Naive thymus-derived CD4-positive, alpha-beta T cell (primary cell): ENCODE data around the gene SYT1. TPM values are rescaled to one million over a fixed set of nuclear protein-coding genes. Genes with fewer than 3 reads are reported as not detected.
"Not testable (repeated sequence)": the region's sequence is repeated elsewhere in the genome, so short reads cannot be mapped to it uniquely, and the experiment has no call there.

ENCODE experiments used
- ATAC-seq: fragments of 150-1000 bp; cut with Tn5 transposase; 2 replicates; pipeline ENCODE4 v1.10.0; 2021; ENCODE audit warnings: mild to moderate bottlenecking, moderate library complexity
- CTCF ChIA-PET: fragments of 350-600 bp; sonication (Branson Sonifier 250); formaldehyde crosslinking; loops from one replicate; lab custom pipeline; 2021; ENCODE audit warnings: antibody characterized with exemption; lab: Charles Lee
- POLR2A ChIA-PET: fragments of 350-600 bp; sonication (Branson Sonifier 250); formaldehyde crosslinking; loops from one replicate; lab custom pipeline; 2021; ENCODE audit warnings: antibody characterized with exemption, inconsistent platforms; lab: Charles Lee
- DNase-seq, 9 donors: peaks; one replicate each; pipeline versions ENCODE4 v3.0.0 to v3.0.0-alpha.2; 2020 to 2022; ENCODE audit warnings: mixed read lengths in 1 of 9
- H3K27ac ChIP-seq: one replicate; pipeline ENCODE4 v1.7.0; 2013; ENCODE audit warnings: mild to moderate bottlenecking, low read depth, low read length, moderate library complexity
- H3K27me3 ChIP-seq, 2 donors: one replicate each; pipeline ENCODE4 v1.7.0; 2013; ENCODE audit warnings: low read length in 2 of 2, mild to moderate bottlenecking in 2 of 2, moderate library complexity in 2 of 2; ENCODE audit not compliant: control insufficient read depth in 2 of 2, insufficient read depth in 2 of 2
- H3K36me3 ChIP-seq, 3 experiments: 1 replicate in 2 of 3; 2 replicates in 1 of 3; pipeline ENCODE4 v1.7.0; 2013; ENCODE audit warnings: low read length in 3 of 3, mild to moderate bottlenecking in 3 of 3, moderate library complexity in 1 of 3; ENCODE audit not compliant: insufficient read depth in 3 of 3, control insufficient read depth in 2 of 3
- H3K4me1 ChIP-seq, 2 donors: one replicate each; pipeline ENCODE4 v1.7.0; 2013; ENCODE audit warnings: low read length in 2 of 2, mild to moderate bottlenecking in 2 of 2, moderate library complexity in 1 of 2; ENCODE audit not compliant: control insufficient read depth in 2 of 2, insufficient read depth in 2 of 2
- H3K4me3 ChIP-seq: 2 replicates; pipeline ENCODE4 v1.7.0; 2013; ENCODE audit warnings: mild to moderate bottlenecking, low read length
- H3K9me3 ChIP-seq, 3 experiments: 1 replicate in 2 of 3; 2 replicates in 1 of 3; pipeline ENCODE4 v1.7.0; 2013; ENCODE audit warnings: low read length in 3 of 3; ENCODE audit not compliant: control insufficient read depth in 2 of 3
- H3K27ac Mint-ChIP-seq, 9 donors: one replicate each; pipeline ENCODE4 v1.8.0; 2020 to 2022; ENCODE audit warnings: mixed read lengths in 9 of 9, mild to moderate bottlenecking in 8 of 9, moderate library complexity in 5 of 9, inconsistent platforms in 2 of 9
- H3K27me3 Mint-ChIP-seq, 5 donors: one replicate each; pipeline ENCODE4 v1.8.0; 2021 to 2022; ENCODE audit warnings: mixed read lengths in 5 of 5, mild to moderate bottlenecking in 1 of 5
- H3K36me3 Mint-ChIP-seq, 5 donors: one replicate each; pipeline ENCODE4 v1.8.0; 2020 to 2022; ENCODE audit warnings: mixed read lengths in 5 of 5, mild to moderate bottlenecking in 3 of 5, inconsistent platforms in 1 of 5
- H3K4me1 Mint-ChIP-seq, 7 donors: one replicate each; pipeline ENCODE4 v1.8.0; 2020 to 2022; ENCODE audit warnings: mixed read lengths in 7 of 7, mild to moderate bottlenecking in 3 of 7, inconsistent platforms in 1 of 7
- H3K4me3 Mint-ChIP-seq, 10 donors: one replicate each; pipeline ENCODE4 v1.8.0; 2020 to 2022; ENCODE audit warnings: mild to moderate bottlenecking in 10 of 10, mixed read lengths in 10 of 10, moderate library complexity in 6 of 10, inconsistent platforms in 2 of 10
- H3K9me3 Mint-ChIP-seq, 11 donors: one replicate each; pipeline ENCODE4 v1.8.0; 2020 to 2022; ENCODE audit warnings: mixed read lengths in 11 of 11, mild to moderate bottlenecking in 4 of 11, inconsistent platforms in 1 of 11, moderate library complexity in 1 of 11
- intact Hi-C, 2 donors: fragments of 100-400 bp; cut with micrococcal nuclease; formaldehyde crosslinking; loops; one replicate each; pipeline ENCODE4 v1.15.1; 2023
- polyA plus RNA-seq, 2 donors: library from polyadenylated mRNA; unstranded; fragments of 300-500 nt; fragmentation: Illumina TruSeq; gene quantifications; one replicate each; pipeline ENCODE4 v1.2.3, GENCODE V29; 2021
- total RNA-seq, 6 experiments: library from RNA in 5 of 6; stranded (reverse) in 5 of 6; gene quantifications; 1 replicate in 5 of 6; 2 replicates in 1 of 6; pipeline ENCODE4 v1.2.3 and lab custom pipeline; 2021 to 2026

Gene SYT1
- total and polyA plus RNA-seq, 7 experiments from 2014 or later: 0.98 TPM; not detected in 6

DNA sequence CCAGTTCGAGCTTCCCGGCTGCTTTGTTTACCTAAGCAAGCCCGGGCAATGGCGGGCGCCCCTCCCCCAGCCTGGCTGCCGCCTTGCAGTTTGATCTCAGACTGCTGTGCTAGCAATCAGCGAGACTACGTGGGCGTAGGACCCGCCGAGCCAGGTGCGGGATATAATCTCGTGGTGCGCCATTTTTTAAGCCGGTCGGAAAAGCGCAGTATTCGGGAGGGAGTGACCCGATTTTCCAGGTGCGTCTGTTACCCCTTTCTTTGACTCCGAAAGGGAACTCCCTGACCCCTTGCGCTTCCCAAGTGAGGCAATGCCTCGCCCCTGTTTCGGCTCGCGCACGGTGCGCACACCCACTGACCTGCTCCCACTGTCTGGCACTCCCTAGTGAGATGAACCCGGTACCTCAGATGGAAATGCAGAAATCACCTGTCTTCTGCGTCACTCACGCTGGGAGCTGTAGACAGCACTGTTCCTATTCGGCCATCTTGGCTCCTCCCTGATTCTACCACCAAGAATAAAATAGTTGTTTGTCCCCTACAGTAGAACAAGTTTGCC is 180.7 kb downstream of the SYT1 start:
- DNase-seq, H3K27ac ChIP-seq, POLR2A ChIA-PET, H3K36me3 ChIP-seq, CTCF ChIA-PET, H3K9me3 Mint-ChIP-seq, H3K27me3 ChIP-seq, H3K9me3 ChIP-seq, H3K4me1 ChIP-seq, H3K4me3 Mint-ChIP-seq, H3K36me3 Mint-ChIP-seq, H3K27ac Mint-ChIP-seq, H3K4me1 Mint-ChIP-seq, ATAC-seq, H3K4me3 ChIP-seq, intact Hi-C loops, H3K27me3 Mint-ChIP-seq: not testable (repeated sequence)

DNA sequence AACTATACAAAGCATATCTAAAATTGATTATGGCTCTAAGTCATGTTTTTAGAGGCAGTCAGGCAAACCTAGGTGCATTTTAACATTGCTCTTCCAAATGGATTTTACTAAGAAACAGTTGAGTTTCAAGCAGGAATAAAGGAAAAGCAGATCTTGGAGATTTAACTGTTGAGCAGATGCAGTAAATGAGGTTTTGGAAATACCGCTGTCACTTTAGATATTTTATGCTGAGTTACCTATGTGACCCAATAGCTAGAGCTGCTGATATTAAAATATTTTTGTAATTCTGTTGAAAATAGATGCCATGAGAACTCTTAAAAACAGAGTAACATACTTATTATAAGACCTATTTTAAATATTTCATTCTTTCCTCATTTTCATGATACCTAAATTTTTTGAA is 181.4 kb downstream of the SYT1 start:
- Histone ChIP-seq H3K4me3 (no peak overlapping the region), H3K9me3 (no peaks in the 10 kb centered on the region), H3K36me3 (no peaks in the 10 kb centered on the region), H3K27ac (no peak overlapping the region), H3K27me3 (no peaks in the 10 kb centered on the region), H3K4me1 (no peaks in the 10 kb centered on the region)
- no peak for ATAC-seq
- no peaks in the 10 kb centered on the region for H3K36me3 Mint-ChIP-seq
- H3K9me3 Mint-ChIP-seq: peaks cover 0 to 7% (median 0%) of the 10 kb centered on the region in 11 donors
- POLR2A ChIA-PET: no interaction called here
- no peaks in the 10 kb centered on the region for H3K27me3 Mint-ChIP-seq
- intact Hi-C loops: no loop called here
- CTCF ChIA-PET: no interaction called here
- H3K4me3 Mint-ChIP-seq: no peak overlapping the region
- H3K4me1 Mint-ChIP-seq: no peaks in the 10 kb centered on the region
- no peak overlapping the region for H3K27ac Mint-ChIP-seq
- DNase-seq: no peak

DNA sequence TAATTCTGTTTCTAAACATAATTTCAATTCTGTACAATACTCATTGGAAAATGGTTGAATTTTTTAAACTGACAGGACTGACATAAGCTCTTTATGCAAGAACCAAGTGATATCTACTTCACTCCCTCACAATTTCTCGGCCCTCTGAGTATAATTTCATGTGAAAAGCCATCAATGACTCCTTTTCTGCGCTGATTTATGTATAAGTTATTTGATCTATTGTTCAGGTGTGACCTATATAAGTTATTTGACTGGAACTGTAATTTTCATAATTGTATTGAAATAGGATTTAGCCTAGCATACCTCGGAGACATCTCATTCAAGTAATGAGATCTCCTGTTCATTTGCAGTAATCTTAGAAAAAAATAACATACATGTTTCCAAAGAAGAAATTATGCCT is 184.4 kb downstream of the SYT1 start:
- ATAC-seq (no peak), DNase-seq (no peak)
- H3K27ac ChIP-seq: no peak overlapping the region
- peaks cover 0 to 7% (median 0%) of the 10 kb centered on the region in 11 donors for H3K9me3 Mint-ChIP-seq
- H3K4me1 Mint-ChIP-seq: no peaks in the 10 kb centered on the region
- no peaks in the 10 kb centered on the region for H3K36me3 ChIP-seq
- H3K36me3 Mint-ChIP-seq: no peaks in the 10 kb centered on the region
- no peak overlapping the region for H3K4me3 Mint-ChIP-seq
- H3K27ac Mint-ChIP-seq: no peak overlapping the region
- no peaks in the 10 kb centered on the region for H3K27me3 ChIP-seq
- no peaks in the 10 kb centered on the region for H3K27me3 Mint-ChIP-seq
- ChIA-PET CTCF (no interaction called here), POLR2A (no interaction called here)
- H3K4me1 ChIP-seq: no peaks in the 10 kb centered on the region
- no peaks in the 10 kb centered on the region for H3K9me3 ChIP-seq
- intact Hi-C loops: no loop called here
- H3K4me3 ChIP-seq: no peak overlapping the region

DNA sequence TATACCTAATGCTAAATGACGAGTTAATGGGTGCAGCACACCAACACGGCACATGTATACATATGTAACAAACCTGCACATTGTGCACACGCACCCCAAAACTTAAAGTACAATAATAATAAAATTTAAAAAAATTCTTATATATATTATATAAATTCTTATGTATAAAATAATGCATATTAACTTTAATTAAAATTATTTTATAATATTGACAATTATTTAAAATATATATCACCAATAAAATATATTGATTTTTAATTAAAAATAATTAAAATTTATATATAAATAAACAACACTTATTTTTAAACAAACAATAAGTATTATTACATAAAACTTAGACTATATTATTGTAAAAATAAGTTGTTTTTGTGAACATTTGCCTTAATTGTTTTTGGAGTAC is 188.8 kb downstream of the SYT1 start:
- DNase-seq (no peak), ATAC-seq (no peak)
- H3K4me3 ChIP-seq: no peak overlapping the region
- Mint-ChIP-seq H3K4me3 (no peak overlapping the region), H3K27ac (no peak overlapping the region), H3K4me1 (no peaks in the 10 kb centered on the region), H3K36me3 (no peaks in the 10 kb centered on the region), H3K9me3 (peaks cover 0 to 3% (median 0%) of the 10 kb centered on the region in 11 donors), H3K27me3 (no peaks in the 10 kb centered on the region)
- intact Hi-C loops: no loop called here
- CTCF ChIA-PET: no interaction called here
- H3K4me1 ChIP-seq: no peaks in the 10 kb centered on the region
- H3K27me3 ChIP-seq: no peaks in the 10 kb centered on the region
- POLR2A ChIA-PET: no interaction called here
- H3K27ac ChIP-seq: no peak overlapping the region
- H3K9me3 ChIP-seq: no peaks in the 10 kb centered on the region
- no peaks in the 10 kb centered on the region for H3K36me3 ChIP-seq

GRCh38 chr12:79055926-79056674 is 191.5 kb downstream of the SYT1 start:
- no peaks in the 10 kb centered on the region for H3K4me1 Mint-ChIP-seq
- Histone ChIP-seq H3K9me3 (no peaks in the 10 kb centered on the region), H3K27me3 (no peaks in the 10 kb centered on the region)

GRCh38 chr12:79056775-79057174 is 192.2 kb downstream of the SYT1 start:
- Mint-ChIP-seq H3K36me3 (no peaks in the 10 kb centered on the region), H3K27me3 (no peaks in the 10 kb centered on the region), H3K9me3 (peaks cover 0 to 5% (median 0%) of the 10 kb centered on the region in 11 donors), H3K4me1 (no peaks in the 10 kb centered on the region), H3K4me3 (no peak overlapping the region), H3K27ac (no peak overlapping the region)
- ATAC-seq (no peak), DNase-seq (no peak)
- Histone ChIP-seq H3K9me3 (no peaks in the 10 kb centered on the region), H3K36me3 (no peaks in the 10 kb centered on the region), H3K27me3 (no peaks in the 10 kb centered on the region), H3K4me3 (no peak overlapping the region), H3K4me1 (no peaks in the 10 kb centered on the region), H3K27ac (no peak overlapping the region)
- intact Hi-C loops: no loop called here
- POLR2A ChIA-PET: no interaction called here
- CTCF ChIA-PET: no interaction called here

More at GRCh38 chr12:79055926-79056674, 191.5 kb downstream of the SYT1 start:
- no peak overlapping the region for H3K4me3 ChIP-seq
- peaks cover 0 to 5% (median 0%) of the 10 kb centered on the region in 11 donors for H3K9me3 Mint-ChIP-seq
- POLR2A ChIA-PET: no interaction called here
- no peaks in the 10 kb centered on the region for H3K36me3 Mint-ChIP-seq
- DNase-seq (no peak), ATAC-seq (no peak)
- H3K27ac Mint-ChIP-seq: no peak overlapping the region
- H3K4me3 Mint-ChIP-seq: no peak overlapping the region
- no peaks in the 10 kb centered on the region for H3K4me1 ChIP-seq
- intact Hi-C loops: no loop called here
- CTCF ChIA-PET: no interaction called here
- no peaks in the 10 kb centered on the region for H3K36me3 ChIP-seq
- H3K27ac ChIP-seq: no peak overlapping the region
- H3K27me3 Mint-ChIP-seq: no peaks in the 10 kb centered on the region

- Mint-ChIP-seq H3K4me3 (no peak overlapping the region), H3K4me1 (no peaks in the 10 kb centered on the region), H3K27me3 (no peaks in the 10 kb centered on the region), H3K36me3 (no peaks in the 10 kb centered on the region), H3K9me3 (peaks cover 0 to 5% (median 0%) of the 10 kb centered on the region in 11 donors), H3K27ac (no peak overlapping the region)
- ATAC-seq (no peak), DNase-seq (no peak)
- ChIA-PET CTCF (no interaction called here), POLR2A (no interaction called here)
- H3K27ac ChIP-seq: no peak overlapping the region
- no peak overlapping the region for H3K4me3 ChIP-seq
- H3K36me3 ChIP-seq: no peaks in the 10 kb centered on the region
- no peaks in the 10 kb centered on the region for H3K27me3 ChIP-seq
- intact Hi-C loops: no loop called here
- no peaks in the 10 kb centered on the region for H3K9me3 ChIP-seq
- H3K4me1 ChIP-seq: no peaks in the 10 kb centered on the region
These were observed 193.0 kb downstream of the SYT1 start for GRCh38 chr12:79057540-79057939.
